ENCODE data around the gene ZNF398. TPM values are rescaled to one million over a fixed set of nuclear protein-coding genes. Genes with fewer than 3 reads are reported as not detected.
"Not testable (repeated sequence)": the region's sequence is repeated elsewhere in the genome, so short reads cannot be mapped to it uniquely, and the experiment has no call there.

ZNF398 gene
- total RNA-seq, 1 donor from 2014 or later: 10.8 TPM

GRCh38 chr7:149197675-149198074, 50.4 kb downstream of the ZNF398 start:
- DNase-seq: no peak

- no peak for DNase-seq
Measured at GRCh38 chr7:149198161-149198816, 51.0 kb downstream of the ZNF398 start.

GRCh38 chr7:149199234-149199995, 52.2 kb downstream of the ZNF398 start:
- DNase-seq: no peak

GRCh38 chr7:149202831-149203231, 55.6 kb downstream of the ZNF398 start:
- DNase-seq: no peak

GRCh38 chr7:149205690-149206381, 58.6 kb downstream of the ZNF398 start:
- DNase-seq: no peak

GRCh38 chr7:149207324-149208035, 60.2 kb downstream of the ZNF398 start:
- no peak for DNase-seq

GRCh38 chr7:149209518-149210269, 62.4 kb downstream of the ZNF398 start:
- DNase-seq: no peak

- DNase-seq: no peak
Measured at GRCh38 chr7:149210551-149210950, 63.3 kb downstream of the ZNF398 start.

- DNase-seq: no peak
Measured at GRCh38 chr7:149214020-149214720, 66.9 kb downstream of the ZNF398 start.

- no peak for DNase-seq
Measured at GRCh38 chr7:149216402-149216801, 69.1 kb downstream of the ZNF398 start.

- DNase-seq: no peak
Measured at GRCh38 chr7:149217570-149217969, 70.3 kb downstream of the ZNF398 start.

GRCh38 chr7:149218469-149219420, 71.5 kb downstream of the ZNF398 start:
- no peak for DNase-seq

GRCh38 chr7:149220534-149220933, 73.3 kb downstream of the ZNF398 start:
- DNase-seq: no peak

- no peak for DNase-seq
Measured at GRCh38 chr7:149223176-149223575, 75.9 kb downstream of the ZNF398 start.

- DNase-seq: no peak
Measured at GRCh38 chr7:149223761-149224160, 76.5 kb downstream of the ZNF398 start.

GRCh38 chr7:149224352-149224751, 77.1 kb downstream of the ZNF398 start:
- no peak for DNase-seq

- no peak for DNase-seq
Measured at GRCh38 chr7:149225106-149225505, 77.9 kb downstream of the ZNF398 start.

- no peak for DNase-seq
Measured at GRCh38 chr7:149225656-149226055, 78.4 kb downstream of the ZNF398 start.

- DNase-seq: not testable (repeated sequence)
Measured at GRCh38 chr7:149226366-149226765, 79.1 kb downstream of the ZNF398 start.

Measured in skin of body (tissue), 2 donors.